Body of pancreas (tissue), 4 donors: Measurements from ENCODE around the gene CMTM4.

Experiments
- CTCF ChIP-seq, 7 experiments: fragments of 450-650 bp in 4 of 7; fragments of 200-600 bp in 3 of 7; sonication (generic) in 3 of 7; IDR thresholded peaks; one replicate each; pipeline ENCODE4 v1.5.1; 2016 to 2019; ENCODE audit warnings: antibody characterized with exemption in 7 of 7
- POLR2A ChIP-seq, 3 donors: fragments of 450-650 bp; IDR thresholded peaks; one replicate each; pipeline ENCODE4 v1.6.1; 2016; ENCODE audit warnings: antibody characterized with exemption in 3 of 3, mild to moderate bottlenecking in 2 of 3

- no peak for TF ChIP-seq CTCF (IDR thresholded peaks at IDR 0.05)
- no peak for TF ChIP-seq POLR2A (IDR thresholded peaks at IDR 0.05)
These were observed 16.0 kb upstream of the CMTM4 start for GRCh38 chr16:66712512-66712911.
